Cardiac fibroblast (primary cell): Measurements from ENCODE around the gene PTX4.
A peak's percentile ranks its signal among the peaks of the same experiment; 100 is the strongest.

Source experiments
- DNase-seq, 2 donors: peaks; one replicate each; pipeline versions ENCODE4 v3.0.0 to v3.0.0-alpha.2; 2010; ENCODE audit warnings: low read depth in 2 of 2
- H3K4me3 ChIP-seq, 2 donors: replicated peaks in 1 of 2; 1 replicate in 1 of 2; 2 replicates in 1 of 2; pipeline ENCODE4 v1.5.1; 2011; ENCODE audit warnings: low read depth in 2 of 2, low read length in 2 of 2, mild to moderate bottlenecking in 2 of 2, moderate library complexity in 1 of 2
- CTCF ChIP-seq: IDR thresholded peaks from one replicate; pipeline ENCODE4 v1.5.1; 2011; ENCODE audit warnings: low read depth, mild to moderate bottlenecking, low read length, inconsistent platforms

Gene PTX4

DNA sequence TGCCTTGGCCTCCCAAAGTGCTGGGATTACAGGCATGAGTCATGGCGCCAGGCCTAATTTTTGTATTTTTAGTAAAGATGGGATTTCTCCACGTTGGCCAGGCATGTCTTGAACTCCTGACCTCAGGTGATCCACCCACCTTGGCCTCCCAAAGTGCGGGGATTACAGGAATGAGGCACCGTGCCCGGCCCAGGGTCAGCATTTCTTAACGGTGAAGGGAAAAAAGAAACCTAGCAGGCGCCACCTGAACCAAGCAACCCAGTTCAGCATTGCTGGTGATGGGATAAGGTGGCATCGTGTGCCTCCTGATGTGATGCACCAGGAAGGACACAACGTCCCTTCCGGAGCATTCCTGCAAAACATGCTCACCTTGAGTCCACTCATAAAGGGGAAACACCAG lies 11.7 kb downstream of the PTX4 start:
- H3K4me3 ChIP-seq: no peak overlapping the region
- TF ChIP-seq CTCF: no peak
- no peak for DNase-seq

- no peak for TF ChIP-seq CTCF
- no peak for DNase-seq
- H3K4me3 ChIP-seq: peak overlapping the region; percentile 68 to 77
These were observed 13.1 kb downstream of the PTX4 start for GRCh38 chr16:1475552-1476114.

DNA sequence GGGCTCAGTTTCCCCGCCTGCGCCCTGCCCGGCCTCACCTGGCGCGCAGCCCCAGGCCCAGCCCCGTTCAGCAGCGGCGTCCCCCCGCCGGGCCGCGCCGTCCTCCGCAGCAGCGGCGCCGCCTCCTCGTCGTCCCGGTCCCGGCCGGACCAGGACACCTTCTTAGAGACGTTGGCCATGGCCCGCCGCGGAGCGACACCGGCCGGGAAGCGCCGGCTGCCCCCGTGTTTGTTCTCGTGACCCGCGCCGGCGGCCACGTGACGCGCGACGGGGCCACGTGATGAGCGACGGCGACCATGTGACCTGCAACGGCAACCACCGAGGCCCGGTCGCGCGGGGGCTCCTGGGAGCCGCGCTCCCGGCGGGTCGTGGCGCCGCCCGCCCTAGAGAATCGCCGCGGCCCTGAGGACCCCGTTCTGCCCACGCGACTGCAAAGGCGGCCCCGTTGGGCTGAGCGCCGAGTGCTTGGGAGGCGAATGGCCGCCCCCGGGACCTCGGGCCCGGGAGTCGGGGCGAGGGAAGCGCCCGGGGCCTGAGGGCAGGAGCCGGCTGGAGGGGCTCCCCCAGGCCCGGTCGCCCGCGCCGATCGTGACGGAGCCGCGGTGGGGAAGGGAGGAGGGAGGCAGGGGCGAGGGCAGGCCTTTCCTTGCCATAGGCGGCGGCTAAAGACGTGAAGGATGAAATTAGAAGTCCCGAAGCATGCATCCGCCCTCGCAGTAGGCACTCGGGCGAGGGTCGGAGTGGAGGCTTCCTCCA lies 13.8 kb downstream of the PTX4 start, which contains the start of gene CLCN7:
CLCN7 (minus strand) TSS at position 233 of the 756 bp plus-strand sequence; CDS start at position 179, 54 bp downstream.
- no peak for TF ChIP-seq CTCF
- peak; percentile 85 to 89 for DNase-seq
- peak within 1 kb of the TSS; percentile 68 to 77 for H3K4me3 ChIP-seq

DNA sequence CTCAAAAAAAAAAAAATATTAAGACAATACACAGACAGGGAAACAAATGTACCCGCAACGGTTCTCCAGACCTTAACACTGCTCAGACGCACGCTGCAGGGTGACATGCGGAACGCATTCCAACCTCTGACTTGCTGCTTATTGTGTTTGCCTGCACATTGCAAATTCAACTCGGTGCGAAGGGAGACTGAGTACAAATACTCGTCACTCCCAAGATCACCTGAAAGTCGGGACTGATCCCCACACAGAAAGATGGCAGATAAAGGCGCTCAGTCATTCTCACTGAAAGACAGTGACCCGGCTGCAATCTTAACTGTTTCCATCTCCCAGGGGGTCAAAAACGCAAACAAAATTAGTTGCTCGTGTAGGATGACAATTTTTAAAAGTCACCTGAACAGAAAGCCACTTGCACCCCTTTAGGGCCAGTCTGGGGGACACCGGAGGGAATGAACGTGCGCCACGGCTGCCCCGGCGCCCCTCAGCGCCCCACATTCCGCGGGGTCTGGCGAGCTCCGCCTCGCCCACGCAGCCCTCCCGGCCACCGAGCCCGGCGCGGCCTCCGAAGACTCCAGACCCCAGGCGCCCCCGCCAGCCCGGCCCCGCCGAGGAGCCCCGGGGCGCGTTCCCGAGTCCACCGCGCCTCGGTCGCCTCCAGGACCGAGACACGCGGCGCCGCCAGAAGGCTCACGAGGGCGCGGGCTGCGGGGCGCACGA lies 14.5 kb downstream of the PTX4 start:
- TF ChIP-seq CTCF: no peak
- peak in 1 of 2 donors; percentile 10 for DNase-seq
- H3K4me3 ChIP-seq: peak overlapping the region; percentile 68 to 77

- H3K4me3 ChIP-seq: no peak overlapping the region
- no peak for TF ChIP-seq CTCF
- no peak for DNase-seq
These were observed 15.8 kb downstream of the PTX4 start for GRCh38 chr16:1472974-1473373.

DNA sequence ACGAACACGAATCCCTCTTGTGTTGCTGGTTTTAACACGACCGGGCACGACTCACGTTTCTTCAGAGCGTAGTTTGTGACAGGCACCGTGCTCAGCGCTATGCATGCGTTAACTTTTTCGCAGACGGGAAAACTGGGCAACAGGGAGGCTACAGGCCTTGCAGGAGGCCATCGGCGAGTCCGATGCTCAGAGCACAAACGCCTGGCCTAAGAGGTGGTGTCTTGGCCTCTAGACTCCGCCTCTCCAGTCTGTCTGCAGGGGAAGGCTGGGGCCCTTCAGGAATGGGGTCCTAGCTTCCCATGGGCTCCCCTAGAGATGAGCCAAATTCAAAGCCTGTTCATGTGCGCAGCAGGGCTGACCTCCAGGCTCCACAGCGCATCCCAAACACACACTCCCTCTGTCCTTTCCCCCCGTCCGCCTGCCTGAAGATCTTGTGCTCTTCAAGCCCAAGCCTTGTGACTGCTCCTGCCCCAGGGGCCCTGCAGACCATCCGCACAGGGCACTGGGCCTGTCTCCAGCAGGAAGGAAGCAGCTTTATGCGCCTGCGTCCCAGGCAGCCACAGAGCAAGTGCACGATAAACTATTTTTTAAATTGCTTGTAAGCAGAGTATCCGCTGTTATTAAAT lies 17.1 kb downstream of the PTX4 start:
- H3K4me3 ChIP-seq: no peak overlapping the region
- TF ChIP-seq CTCF: no peak
- no peak for DNase-seq
